Measurements from ENCODE around the gene IFNA14.

DNA sequence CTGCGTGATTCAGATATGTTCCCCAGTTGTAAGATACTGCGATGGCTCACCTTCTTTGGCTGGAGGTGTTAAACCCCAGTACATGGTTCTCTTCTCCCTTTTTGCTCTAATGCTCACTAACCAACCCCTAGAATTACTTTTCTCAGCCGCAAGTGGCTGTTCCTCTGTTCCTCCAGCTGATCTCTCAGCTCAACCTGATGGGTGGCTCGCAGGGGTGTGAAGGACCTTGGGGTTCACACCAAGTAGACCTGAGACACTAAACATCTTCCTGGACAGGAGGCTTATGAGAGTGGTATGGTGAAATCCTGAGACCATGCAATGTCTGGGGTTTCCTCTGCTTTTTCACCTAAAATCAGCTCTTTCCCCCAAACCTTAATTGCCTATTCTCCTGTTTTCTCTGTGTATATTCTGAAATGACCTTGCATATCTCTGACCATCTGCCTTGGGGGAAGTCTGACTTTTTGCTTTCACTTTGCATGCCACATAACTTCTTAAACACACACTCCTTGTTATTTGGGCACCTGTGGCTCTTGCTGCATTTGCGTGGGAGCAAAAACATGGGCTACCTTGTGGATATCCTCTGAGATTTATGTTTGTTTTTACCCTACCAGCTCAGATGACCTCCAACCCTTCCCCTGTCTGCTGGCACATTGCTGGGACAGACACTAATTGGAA is 15.9 kb upstream of the IFNA14 start:
- TF ChIP-seq, protein P1, sequence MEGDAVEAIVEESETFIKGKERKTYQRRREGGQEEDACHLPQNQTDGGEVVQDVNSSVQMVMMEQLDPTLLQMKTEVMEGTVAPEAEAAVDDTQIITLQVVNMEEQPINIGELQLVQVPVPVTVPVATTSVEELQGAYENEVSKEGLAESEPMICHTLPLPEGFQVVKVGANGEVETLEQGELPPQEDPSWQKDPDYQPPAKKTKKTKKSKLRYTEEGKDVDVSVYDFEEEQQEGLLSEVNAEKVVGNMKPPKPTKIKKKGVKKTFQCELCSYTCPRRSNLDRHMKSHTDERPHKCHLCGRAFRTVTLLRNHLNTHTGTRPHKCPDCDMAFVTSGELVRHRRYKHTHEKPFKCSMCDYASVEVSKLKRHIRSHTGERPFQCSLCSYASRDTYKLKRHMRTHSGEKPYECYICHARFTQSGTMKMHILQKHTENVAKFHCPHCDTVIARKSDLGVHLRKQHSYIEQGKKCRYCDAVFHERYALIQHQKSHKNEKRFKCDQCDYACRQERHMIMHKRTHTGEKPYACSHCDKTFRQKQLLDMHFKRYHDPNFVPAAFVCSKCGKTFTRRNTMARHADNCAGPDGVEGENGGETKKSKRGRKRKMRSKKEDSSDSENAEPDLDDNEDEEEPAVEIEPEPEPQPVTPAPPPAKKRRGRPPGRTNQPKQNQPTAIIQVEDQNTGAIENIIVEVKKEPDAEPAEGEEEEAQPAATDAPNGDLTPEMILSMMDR (IDR thresholded peaks at IDR 0.05): no peak
- no peak for TF ChIP-seq NR3C1 (CRISPR knock-in tag; conservative IDR thresholded peaks at IDR 0.05; ENCODE audit: low read depth)
- TF ChIP-seq, protein P2, sequence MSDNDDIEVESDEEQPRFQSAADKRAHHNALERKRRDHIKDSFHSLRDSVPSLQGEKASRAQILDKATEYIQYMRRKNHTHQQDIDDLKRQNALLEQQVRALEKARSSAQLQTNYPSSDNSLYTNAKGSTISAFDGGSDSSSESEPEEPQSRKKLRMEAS (CRISPR knock-in tag; IDR thresholded peaks at IDR 0.05): no peak
- TF ChIP-seq, protein P3, sequence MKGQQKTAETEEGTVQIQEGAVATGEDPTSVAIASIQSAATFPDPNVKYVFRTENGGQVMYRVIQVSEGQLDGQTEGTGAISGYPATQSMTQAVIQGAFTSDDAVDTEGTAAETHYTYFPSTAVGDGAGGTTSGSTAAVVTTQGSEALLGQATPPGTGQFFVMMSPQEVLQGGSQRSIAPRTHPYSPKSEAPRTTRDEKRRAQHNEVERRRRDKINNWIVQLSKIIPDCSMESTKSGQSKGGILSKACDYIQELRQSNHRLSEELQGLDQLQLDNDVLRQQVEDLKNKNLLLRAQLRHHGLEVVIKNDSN (CRISPR knock-in tag; IDR thresholded peaks at IDR 0.05): no peak
- no peak for TF ChIP-seq KAT7 (CRISPR knock-in tag; IDR thresholded peaks at IDR 0.05; ENCODE audit: borderline replicate concordance)
